Measurements from ENCODE around the gene NFRKB. TPM values are rescaled to one million over a fixed set of nuclear protein-coding genes. Genes with fewer than 3 reads are reported as not detected.

The NFRKB gene
- total RNA-seq: 45.5 and 52.2 TPM in 2 replicates

DNA sequence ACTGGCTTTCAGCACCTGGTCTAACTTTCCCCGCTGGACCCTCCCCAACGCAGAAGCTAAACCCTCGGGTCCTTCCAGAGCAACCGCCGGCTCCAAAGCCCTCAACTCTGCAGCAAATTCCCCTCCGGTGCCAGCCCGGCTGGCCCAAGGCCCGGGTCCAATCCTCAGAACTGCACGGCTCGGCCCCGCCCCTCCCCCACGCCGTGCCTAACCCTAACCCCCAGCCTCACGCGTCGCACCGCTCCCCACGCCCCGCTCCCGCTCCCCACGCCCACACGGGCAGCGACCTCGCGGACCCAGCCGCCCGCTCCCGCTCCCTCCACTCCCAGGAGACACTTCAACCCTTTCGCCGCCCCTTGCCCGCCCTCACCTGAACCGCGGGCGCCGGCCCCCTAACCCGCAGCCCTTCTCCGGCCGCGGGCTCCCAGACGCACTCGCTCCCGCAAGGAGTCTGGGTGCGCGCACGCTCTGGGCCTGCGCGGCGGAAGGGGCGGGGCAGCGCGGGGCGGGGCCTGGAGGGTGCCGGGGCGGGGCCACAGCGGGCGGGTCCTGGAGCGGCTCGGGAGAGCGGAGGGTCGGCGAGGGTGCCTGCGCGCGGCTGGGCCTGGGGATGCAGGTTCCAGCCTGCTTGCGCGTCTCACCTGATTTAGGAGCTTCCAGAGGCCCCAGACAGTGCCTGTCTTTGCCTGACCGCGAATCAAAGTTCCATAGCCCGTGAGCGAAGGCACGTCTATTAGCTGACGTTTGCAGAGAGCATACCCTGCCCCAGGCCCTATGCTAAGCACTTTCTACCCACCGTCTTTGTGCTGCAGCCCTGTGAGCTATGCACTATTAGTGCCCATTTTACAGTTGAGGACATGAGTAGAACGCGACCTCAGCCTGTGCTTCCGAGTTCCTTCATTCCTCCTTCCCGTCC, at the start of gene NFRKB:
Gene NFRKB, minus strand, starts transcription at position 453 of the 916 bp plus-strand sequence. CDS start 2,729 bp downstream, outside the sequence.
- H3K9me3 Mint-ChIP-seq: no peaks in the 10 kb centered on the region
- peaks cover 6% of the 10 kb centered on the region for H3K27me3 Mint-ChIP-seq
- DNase-seq: peak; percentile 96
- intact Hi-C loops (cut with micrococcal nuclease): loop anchor here (1.0 to 10.0 kb wide), 3 partner anchors 81 to 419 kb away; partner anchors contain the start of genes APLP2 and ZBTB44
- H3K27ac Mint-ChIP-seq: peak within 1 kb of the TSS; percentile 89
- H3K4me3 Mint-ChIP-seq: peak within 1 kb of the TSS; percentile 91
- peaks cover 27% of the 10 kb centered on the region for H3K4me1 Mint-ChIP-seq
- H3K36me3 Mint-ChIP-seq (ENCODE audit: low read depth): peaks cover 29% of the 10 kb centered on the region

DNA sequence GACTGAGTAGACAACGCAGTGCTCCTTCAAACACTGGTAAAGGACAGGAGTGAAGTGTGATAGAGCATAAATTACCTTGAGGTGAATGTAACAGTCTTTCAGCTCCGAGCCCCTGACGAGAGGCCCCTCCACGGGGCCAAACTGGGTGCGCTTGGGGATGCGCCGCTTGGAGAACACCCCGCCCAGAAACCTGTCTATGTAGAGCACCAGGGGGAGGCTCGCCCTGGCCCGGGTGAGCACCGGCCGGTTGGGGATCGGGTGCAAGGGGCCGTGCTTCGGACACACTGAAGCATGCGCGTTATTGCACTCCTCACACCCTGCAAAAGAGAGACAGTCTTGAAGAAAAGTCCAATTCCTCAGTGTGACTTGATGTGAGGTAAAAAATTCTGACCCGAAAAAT, 49.3 kb upstream of the NFRKB start:
- intact Hi-C loops (cut with micrococcal nuclease): no loop called here
- no peaks in the 10 kb centered on the region for H3K27me3 Mint-ChIP-seq
- peaks cover 6% of the 10 kb centered on the region for H3K4me1 Mint-ChIP-seq
- H3K27ac Mint-ChIP-seq: no peak overlapping the region
- no peak for DNase-seq
- H3K36me3 Mint-ChIP-seq (ENCODE audit: low read depth): peaks cover 16% of the 10 kb centered on the region
- H3K9me3 Mint-ChIP-seq: no peaks in the 10 kb centered on the region
- H3K4me3 Mint-ChIP-seq: no peak overlapping the region

DNA sequence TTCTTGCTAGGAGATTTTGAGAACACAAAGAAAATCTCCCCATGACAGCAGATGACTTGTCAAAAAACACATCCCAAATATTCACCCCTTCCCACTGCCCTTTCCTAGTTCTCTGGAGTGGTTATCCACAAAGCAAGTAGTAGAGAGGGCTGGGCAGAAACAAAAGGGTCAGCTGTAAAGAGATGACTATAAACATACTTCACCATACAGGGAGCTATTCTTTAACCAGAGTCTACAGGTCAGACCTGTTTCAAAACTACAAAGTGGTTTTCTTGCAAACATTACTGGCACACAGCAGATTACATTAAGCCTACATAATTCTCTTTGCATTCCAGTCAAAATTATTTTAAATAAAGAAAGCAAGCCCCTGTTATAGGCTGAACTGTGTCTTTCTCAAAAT, 47.7 kb upstream of the NFRKB start:
- no peaks in the 10 kb centered on the region for H3K27me3 Mint-ChIP-seq
- H3K36me3 Mint-ChIP-seq (ENCODE audit: low read depth): peaks cover 16% of the 10 kb centered on the region
- H3K4me1 Mint-ChIP-seq: peaks cover 4% of the 10 kb centered on the region
- H3K9me3 Mint-ChIP-seq: no peaks in the 10 kb centered on the region
- H3K4me3 Mint-ChIP-seq: no peak overlapping the region
- DNase-seq: no peak
- intact Hi-C loops (cut with micrococcal nuclease): no loop called here
- no peak overlapping the region for H3K27ac Mint-ChIP-seq

DNA sequence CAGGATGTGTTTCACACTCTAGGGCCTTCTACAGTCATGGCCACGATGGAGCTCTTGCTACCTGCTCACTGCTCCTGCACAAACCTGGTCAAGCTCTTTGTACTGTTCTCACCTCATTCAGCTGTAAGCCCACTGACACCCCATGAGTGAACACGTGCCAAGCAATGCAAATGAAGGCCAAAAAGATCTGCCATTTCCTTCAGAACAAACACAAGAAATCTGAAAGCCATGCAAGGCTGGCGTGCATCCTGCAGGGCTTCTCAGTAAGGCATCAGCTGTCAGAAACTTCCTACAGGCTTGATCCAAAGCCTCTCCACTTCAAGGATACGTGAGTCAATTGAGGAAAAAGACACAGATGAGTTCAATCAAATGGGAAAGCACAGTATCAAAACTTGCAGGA, 44.1 kb upstream of the NFRKB start:
- no peak for DNase-seq
- Mint-ChIP-seq H3K9me3 (no peaks in the 10 kb centered on the region), H3K36me3 (ENCODE audit: low read depth) (peaks cover 12% of the 10 kb centered on the region), H3K4me3 (no peak overlapping the region), H3K4me1 (no peaks in the 10 kb centered on the region), H3K27ac (no peak overlapping the region), H3K27me3 (no peaks in the 10 kb centered on the region)
- intact Hi-C loops (cut with micrococcal nuclease): no loop called here

DNA sequence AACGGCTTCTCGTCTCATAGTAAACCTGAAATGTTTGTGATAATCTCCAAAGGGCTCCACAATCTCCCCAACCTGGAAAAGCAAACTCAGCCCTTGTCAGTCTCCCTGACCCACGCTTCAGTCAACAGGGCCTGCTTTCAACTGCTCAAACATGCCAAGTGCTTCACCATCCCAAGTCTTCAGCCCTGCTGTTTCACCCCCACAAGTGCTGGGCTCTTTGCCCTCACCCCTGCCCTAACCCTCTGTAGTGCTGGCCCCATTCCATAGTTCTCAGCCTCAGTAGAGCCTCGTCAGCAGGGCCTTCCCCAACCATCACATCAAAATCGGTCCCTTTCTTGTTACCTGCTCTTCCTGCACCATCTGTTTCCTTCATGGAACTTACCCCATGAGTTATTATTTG, 43.4 kb upstream of the NFRKB start:
- H3K4me3 Mint-ChIP-seq: no peak overlapping the region
- H3K36me3 Mint-ChIP-seq (ENCODE audit: low read depth): peaks cover 14% of the 10 kb centered on the region
- no peaks in the 10 kb centered on the region for H3K9me3 Mint-ChIP-seq
- DNase-seq: no peak
- H3K4me1 Mint-ChIP-seq: no peaks in the 10 kb centered on the region
- H3K27me3 Mint-ChIP-seq: no peaks in the 10 kb centered on the region
- intact Hi-C loops (cut with micrococcal nuclease): no loop called here
- no peak overlapping the region for H3K27ac Mint-ChIP-seq

DNA sequence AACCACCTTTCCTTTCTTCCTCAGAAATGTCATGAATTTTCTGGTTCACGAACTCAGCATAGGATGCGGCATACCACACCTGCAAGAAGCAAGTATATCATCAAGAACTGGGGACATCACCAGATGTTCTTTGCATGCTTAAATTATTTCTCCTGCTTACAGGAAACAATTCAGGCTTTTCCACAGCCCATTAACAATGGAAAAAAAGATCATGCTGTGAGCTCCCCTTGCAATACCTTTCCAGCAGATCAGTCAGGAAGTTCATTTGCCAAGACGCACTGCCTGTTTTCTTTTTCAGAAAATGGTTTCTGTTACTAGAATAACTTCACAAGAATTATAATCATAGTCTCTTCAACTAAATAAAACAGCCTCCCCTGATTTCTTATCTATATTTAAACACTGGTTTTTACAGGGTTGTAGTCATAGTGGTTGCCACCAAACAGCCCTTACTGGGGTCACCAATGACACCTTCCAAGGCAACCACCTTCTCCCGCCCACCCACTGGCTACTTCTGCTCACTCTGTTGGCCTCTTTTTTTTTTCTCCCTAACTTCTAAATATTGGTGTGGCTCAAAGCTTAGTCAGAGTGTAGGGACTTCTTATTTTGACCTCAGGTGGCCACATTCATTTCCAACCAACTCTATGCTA, 42.3 kb upstream of the NFRKB start:
- Mint-ChIP-seq H3K27me3 (no peaks in the 10 kb centered on the region), H3K4me1 (no peaks in the 10 kb centered on the region), H3K36me3 (ENCODE audit: low read depth) (peaks cover 14% of the 10 kb centered on the region), H3K4me3 (no peak overlapping the region), H3K9me3 (no peaks in the 10 kb centered on the region), H3K27ac (no peak overlapping the region)
- intact Hi-C loops (cut with micrococcal nuclease): no loop called here
- no peak for DNase-seq

DNA sequence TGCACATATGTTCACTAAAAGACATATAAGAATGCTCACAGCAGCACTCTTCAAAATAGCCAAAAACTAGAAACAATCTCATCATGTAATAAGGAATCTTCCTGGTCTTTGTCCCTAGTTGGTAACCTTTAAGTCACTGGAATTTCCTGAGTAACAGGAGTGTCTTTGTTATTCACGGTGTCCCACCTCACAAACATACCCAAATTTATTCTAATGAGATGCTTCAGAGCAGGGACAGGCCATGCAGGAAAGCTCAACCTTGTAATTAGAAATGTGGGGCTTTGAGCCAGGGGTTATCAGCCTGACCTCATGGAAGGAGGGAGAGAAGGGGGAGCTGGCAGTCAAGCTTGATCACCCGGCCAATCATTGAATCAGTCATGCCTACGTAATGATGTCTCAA, 40.3 kb upstream of the NFRKB start:
- H3K9me3 Mint-ChIP-seq: no peaks in the 10 kb centered on the region
- no peak overlapping the region for H3K4me3 Mint-ChIP-seq
- intact Hi-C loops (cut with micrococcal nuclease): no loop called here
- H3K4me1 Mint-ChIP-seq: no peaks in the 10 kb centered on the region
- no peak for DNase-seq
- H3K27me3 Mint-ChIP-seq: no peaks in the 10 kb centered on the region
- no peak overlapping the region for H3K27ac Mint-ChIP-seq
- peaks cover 13% of the 10 kb centered on the region for H3K36me3 Mint-ChIP-seq (ENCODE audit: low read depth)

DNA sequence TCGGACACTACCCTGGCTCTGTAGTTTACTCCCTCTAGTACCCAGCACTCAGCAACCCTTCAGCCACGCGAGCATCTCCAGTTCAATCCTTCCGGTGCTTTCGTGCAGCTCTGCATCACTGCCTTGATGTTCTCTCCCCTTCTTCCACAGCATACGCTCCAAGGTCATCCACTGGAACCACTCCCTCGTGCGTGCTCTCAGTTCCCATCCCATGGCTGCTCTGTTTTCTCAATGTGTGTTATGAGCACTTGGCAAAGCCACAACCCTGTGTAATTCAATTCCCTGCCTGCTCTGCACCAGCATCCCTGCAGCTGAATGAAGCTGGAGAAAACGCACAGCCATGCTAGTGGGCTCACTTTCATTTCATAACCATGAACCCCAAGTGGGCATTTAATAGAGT, 38.5 kb upstream of the NFRKB start:
- Mint-ChIP-seq H3K27ac (no peak overlapping the region), H3K36me3 (ENCODE audit: low read depth) (peaks cover 19% of the 10 kb centered on the region), H3K27me3 (no peaks in the 10 kb centered on the region), H3K4me1 (no peaks in the 10 kb centered on the region), H3K9me3 (no peaks in the 10 kb centered on the region), H3K4me3 (no peak overlapping the region)
- DNase-seq: no peak
- intact Hi-C loops (cut with micrococcal nuclease): no loop called here

DNA sequence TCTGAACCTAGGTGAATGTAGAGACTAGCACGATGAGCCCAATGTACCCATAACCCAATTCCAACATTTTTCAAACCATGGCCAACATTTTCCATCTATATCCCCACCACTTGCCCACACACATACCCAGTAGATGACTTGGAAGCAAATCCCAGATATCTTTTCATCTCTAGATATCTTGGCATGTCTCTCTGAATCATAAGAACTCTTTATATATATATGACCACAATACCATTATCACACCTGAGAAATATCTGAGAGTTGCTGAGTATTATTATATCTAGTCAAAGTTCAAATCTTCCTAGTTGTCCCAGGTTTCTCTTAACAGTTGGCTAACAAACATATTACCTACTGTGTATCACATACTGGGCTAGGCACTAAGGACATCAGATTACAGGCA, 37.9 kb upstream of the NFRKB start:
- no peak for DNase-seq
- Mint-ChIP-seq H3K36me3 (ENCODE audit: low read depth) (peaks cover 22% of the 10 kb centered on the region), H3K9me3 (no peaks in the 10 kb centered on the region), H3K27me3 (no peaks in the 10 kb centered on the region), H3K4me1 (no peaks in the 10 kb centered on the region), H3K27ac (no peak overlapping the region), H3K4me3 (no peak overlapping the region)
- intact Hi-C loops (cut with micrococcal nuclease): no loop called here

DNA sequence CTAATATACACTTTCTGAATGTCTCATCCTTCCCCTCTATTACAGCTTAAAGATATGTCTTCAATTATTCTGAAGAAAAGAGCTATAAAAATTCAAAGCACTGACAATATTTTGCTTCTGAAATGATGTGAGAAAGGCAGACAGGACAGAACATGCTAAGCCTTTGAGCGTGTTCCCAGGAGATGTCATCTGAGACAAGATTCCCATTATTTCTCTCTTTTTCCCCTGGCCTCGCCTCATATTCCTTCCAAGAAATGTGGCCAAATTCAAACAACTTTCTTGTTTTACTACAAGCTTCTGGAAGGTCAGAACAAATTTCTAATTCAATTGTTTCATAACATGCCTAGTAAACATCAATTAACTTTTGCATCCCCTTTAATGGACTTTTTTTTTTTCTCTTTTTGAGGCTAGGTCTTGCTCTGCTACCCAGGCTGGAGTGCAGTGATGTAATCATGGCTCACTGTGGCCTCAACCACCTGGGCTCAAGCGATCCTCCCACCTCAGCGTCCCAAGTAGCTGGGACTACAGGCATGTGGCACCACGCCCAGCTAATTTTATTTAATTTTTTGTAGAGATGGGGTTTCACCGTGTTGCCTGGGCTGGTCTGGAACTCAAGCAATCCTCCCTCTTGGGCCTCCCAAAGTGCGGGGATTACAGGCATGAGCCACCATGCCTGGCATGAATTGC, 37.1 kb upstream of the NFRKB start:
- no peak for DNase-seq
- no peaks in the 10 kb centered on the region for H3K27me3 Mint-ChIP-seq

DNA sequence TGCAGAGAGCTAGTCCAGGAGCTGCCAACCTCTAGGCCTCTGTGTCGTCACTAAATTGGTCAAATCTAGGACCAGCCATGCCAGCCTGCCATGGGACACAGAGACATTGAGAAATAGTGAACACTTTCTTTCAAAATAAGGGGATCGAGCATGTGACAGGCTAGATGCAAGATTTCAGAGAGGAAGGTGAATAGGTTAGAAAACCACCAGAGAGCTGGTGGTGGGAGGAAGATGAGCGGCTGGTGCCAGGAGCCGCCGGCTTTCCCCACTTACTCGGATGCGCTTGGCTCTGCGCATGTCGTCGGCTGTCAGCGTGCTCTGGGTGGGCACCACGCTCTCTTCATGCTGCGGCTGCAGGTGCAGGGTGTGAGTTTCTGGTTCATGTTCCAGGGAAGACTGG, 35.4 kb upstream of the NFRKB start:
- Mint-ChIP-seq H3K27me3 (no peaks in the 10 kb centered on the region), H3K36me3 (ENCODE audit: low read depth) (peaks cover 26% of the 10 kb centered on the region), H3K4me1 (no peaks in the 10 kb centered on the region), H3K9me3 (no peaks in the 10 kb centered on the region), H3K27ac (no peak overlapping the region), H3K4me3 (no peak overlapping the region)
- intact Hi-C loops (cut with micrococcal nuclease): no loop called here
- DNase-seq: no peak

More for the DNA sequence above, 37.1 kb upstream of the NFRKB start:
- Mint-ChIP-seq H3K4me3 (no peak overlapping the region), H3K9me3 (no peaks in the 10 kb centered on the region), H3K36me3 (ENCODE audit: low read depth) (peaks cover 25% of the 10 kb centered on the region), H3K4me1 (no peaks in the 10 kb centered on the region), H3K27ac (no peak overlapping the region)
- intact Hi-C loops (cut with micrococcal nuclease): no loop called here

DNA sequence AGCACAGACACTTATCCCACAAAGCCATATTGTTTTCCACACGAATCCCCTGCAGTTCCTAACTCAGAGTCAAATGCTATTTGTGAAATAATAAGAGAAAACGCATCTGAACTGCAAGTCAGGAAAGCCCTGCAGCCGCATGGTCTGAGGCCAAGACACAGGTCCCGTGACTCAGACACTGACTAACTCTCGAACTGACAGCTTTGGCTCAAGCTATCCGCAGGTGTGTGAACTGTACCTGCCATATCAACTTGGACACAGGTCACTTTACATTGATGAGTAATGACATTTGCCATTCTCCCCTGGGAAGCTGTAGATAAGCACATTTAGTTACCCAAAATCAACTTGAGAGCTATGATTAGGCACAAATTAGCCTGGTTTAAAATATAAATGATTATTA, 34.9 kb upstream of the NFRKB start:
- Mint-ChIP-seq H3K4me3 (no peak overlapping the region), H3K4me1 (no peaks in the 10 kb centered on the region), H3K27ac (no peak overlapping the region), H3K27me3 (no peaks in the 10 kb centered on the region), H3K9me3 (no peaks in the 10 kb centered on the region), H3K36me3 (ENCODE audit: low read depth) (peaks cover 27% of the 10 kb centered on the region)
- DNase-seq: no peak
- intact Hi-C loops (cut with micrococcal nuclease): no loop called here

DNA sequence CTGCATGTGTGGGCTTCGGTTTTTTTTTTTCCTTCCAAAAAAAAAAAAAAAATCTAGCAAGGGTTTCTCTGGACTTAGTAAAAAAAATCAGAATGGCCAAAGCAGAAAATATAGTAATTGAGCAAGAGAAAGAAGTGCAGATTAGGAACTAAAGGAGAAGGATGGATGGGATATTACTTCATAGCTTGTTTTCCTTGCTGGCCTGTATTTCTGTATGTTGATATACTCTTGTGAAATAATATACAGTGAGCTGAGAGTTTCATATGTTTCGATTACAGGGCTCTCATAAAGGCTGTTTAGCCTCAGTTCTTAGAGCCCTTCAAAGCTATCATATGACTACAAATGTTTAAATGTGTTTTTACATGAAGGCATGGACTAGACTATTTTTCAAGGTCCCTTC, 34.3 kb upstream of the NFRKB start:
- no peaks in the 10 kb centered on the region for H3K4me1 Mint-ChIP-seq
- no peaks in the 10 kb centered on the region for H3K9me3 Mint-ChIP-seq
- no peak for DNase-seq
- no peak overlapping the region for H3K4me3 Mint-ChIP-seq
- no peaks in the 10 kb centered on the region for H3K27me3 Mint-ChIP-seq
- peaks cover 29% of the 10 kb centered on the region for H3K36me3 Mint-ChIP-seq (ENCODE audit: low read depth)
- intact Hi-C loops (cut with micrococcal nuclease): no loop called here
- H3K27ac Mint-ChIP-seq: no peak overlapping the region
